Breast epithelium (tissue), 3 donors: ENCODE data around the gene TMEM233.

Experiments used
- POLR2A ChIP-seq: fragments of 450-650 bp; IDR thresholded peaks from one replicate; pipeline ENCODE4 v1.6.1; 2016; ENCODE audit warnings: antibody characterized with exemption, mild to moderate bottlenecking, moderate library complexity
- POLR2AphosphoS5 ChIP-seq, 3 donors: sonication (generic); formaldehyde crosslinking; IDR thresholded peaks; one replicate each; pipeline ENCODE4 v1.6.1; 2017; ENCODE audit warnings: antibody characterized with exemption in 3 of 3
- TF ChIP-seq, protein P1 (sequence below), 3 donors: fragments of 450-650 bp; IDR thresholded peaks; one replicate each; pipeline ENCODE4 v1.5.1; 2016 to 2017; ENCODE audit warnings: antibody characterized with exemption in 3 of 3, mild to moderate bottlenecking in 3 of 3, moderate library complexity in 3 of 3

- TF ChIP-seq, protein P1, sequence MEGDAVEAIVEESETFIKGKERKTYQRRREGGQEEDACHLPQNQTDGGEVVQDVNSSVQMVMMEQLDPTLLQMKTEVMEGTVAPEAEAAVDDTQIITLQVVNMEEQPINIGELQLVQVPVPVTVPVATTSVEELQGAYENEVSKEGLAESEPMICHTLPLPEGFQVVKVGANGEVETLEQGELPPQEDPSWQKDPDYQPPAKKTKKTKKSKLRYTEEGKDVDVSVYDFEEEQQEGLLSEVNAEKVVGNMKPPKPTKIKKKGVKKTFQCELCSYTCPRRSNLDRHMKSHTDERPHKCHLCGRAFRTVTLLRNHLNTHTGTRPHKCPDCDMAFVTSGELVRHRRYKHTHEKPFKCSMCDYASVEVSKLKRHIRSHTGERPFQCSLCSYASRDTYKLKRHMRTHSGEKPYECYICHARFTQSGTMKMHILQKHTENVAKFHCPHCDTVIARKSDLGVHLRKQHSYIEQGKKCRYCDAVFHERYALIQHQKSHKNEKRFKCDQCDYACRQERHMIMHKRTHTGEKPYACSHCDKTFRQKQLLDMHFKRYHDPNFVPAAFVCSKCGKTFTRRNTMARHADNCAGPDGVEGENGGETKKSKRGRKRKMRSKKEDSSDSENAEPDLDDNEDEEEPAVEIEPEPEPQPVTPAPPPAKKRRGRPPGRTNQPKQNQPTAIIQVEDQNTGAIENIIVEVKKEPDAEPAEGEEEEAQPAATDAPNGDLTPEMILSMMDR (IDR thresholded peaks at IDR 0.05): no peak
- no peak for TF ChIP-seq POLR2A
- TF ChIP-seq POLR2AphosphoS5 (IDR thresholded peaks at IDR 0.05): no peak
These were observed 89.8 kb downstream of the TMEM233 start for GRCh38 chr12:119683413-119683812.
